Ishikawa (cell line): ENCODE results near the gene CPXM1.

Experiments used
- TCF12 ChIP-seq: IDR thresholded peaks from 2 replicates; pipeline ENCODE4 v1.6.1; 2012; ENCODE audit warnings: low read depth
- ZBTB7A ChIP-seq: IDR thresholded peaks from 2 replicates; pipeline ENCODE4 v1.6.1; 2012; ENCODE audit warnings: low read depth

GRCh38 chr20:2749951-2750490, 50.4 kb downstream of the CPXM1 start:
- no peak for TF ChIP-seq TCF12
- no peak for TF ChIP-seq ZBTB7A
